ENCODE results near the gene KCNQ2.
A peak's percentile ranks its signal among the peaks of the same experiment; 100 is the strongest.

KCNQ2 gene

GRCh38 chr20:63440366-63440955, 32.0 kb downstream of the KCNQ2 start:
- Histone ChIP-seq H3K27me3 (0 out of 2 replicates have a peak, but pooled peaks cover 2% of the 10 kb centered on the region), H3K27ac (peak overlapping the region; percentile 38; the same call in 1 of the 2 replicates), H4K20me1 (peaks cover 31% of the 10 kb centered on the region), H3K9ac (no peak overlapping the region), H3K4me1 (peaks cover 92% of the 10 kb centered on the region), H3K4me2 (peak overlapping the region; percentile 93), H3K9me3 (no peaks in the 10 kb centered on the region), H3K4me3 (no peak overlapping the region), H3K36me3 (no peaks in the 10 kb centered on the region)
- no peak for TF ChIP-seq Cebpa-rat (IDR thresholded peaks at IDR 0.05)

GRCh38 chr20:63439866-63440265, 32.6 kb downstream of the KCNQ2 start:
- H3K4me1 ChIP-seq: peaks cover 92% of the 10 kb centered on the region
- no peaks in the 10 kb centered on the region for H3K36me3 ChIP-seq
- no peak overlapping the region for H3K4me3 ChIP-seq
- no peak overlapping the region for H3K27ac ChIP-seq
- H3K4me2 ChIP-seq: peak overlapping the region; percentile 93
- H4K20me1 ChIP-seq: peaks cover 31% of the 10 kb centered on the region
- H3K27me3 ChIP-seq: 0 out of 2 replicates have a peak, but pooled peaks cover 3% of the 10 kb centered on the region
- H3K9me3 ChIP-seq: no peaks in the 10 kb centered on the region
- no peak overlapping the region for H3K9ac ChIP-seq
- TF ChIP-seq Cebpa-rat (IDR thresholded peaks at IDR 0.05): no peak

GRCh38 chr20:63438121-63438520, 34.3 kb downstream of the KCNQ2 start:
- no peak overlapping the region for H3K27ac ChIP-seq
- H3K36me3 ChIP-seq: no peaks in the 10 kb centered on the region
- peaks cover 31% of the 10 kb centered on the region for H4K20me1 ChIP-seq
- H3K9me3 ChIP-seq: no peaks in the 10 kb centered on the region
- no peak overlapping the region for H3K9ac ChIP-seq
- H3K4me1 ChIP-seq: peaks cover 94% of the 10 kb centered on the region
- no peak overlapping the region for H3K4me3 ChIP-seq
- H3K4me2 ChIP-seq: no peak overlapping the region
- no peak for TF ChIP-seq Cebpa-rat (IDR thresholded peaks at IDR 0.05)
- H3K27me3 ChIP-seq: peaks cover 14% of the 10 kb centered on the region; the same call in 1 of the 2 replicates

- Histone ChIP-seq H3K9me3 (no peaks in the 10 kb centered on the region), H3K27ac (no peak overlapping the region), H3K9ac (no peak overlapping the region), H3K4me1 (peaks cover 76% of the 10 kb centered on the region), H3K27me3 (peaks cover 14% of the 10 kb centered on the region; the same call in 1 of the 2 replicates), H4K20me1 (peaks cover 17% of the 10 kb centered on the region), H3K36me3 (no peaks in the 10 kb centered on the region), H3K4me2 (peak overlapping the region; percentile 77; the same call in 1 of the 2 replicates), H3K4me3 (no peak overlapping the region)
- no peak for TF ChIP-seq Cebpa-rat (IDR thresholded peaks at IDR 0.05)
These were observed 36.9 kb downstream of the KCNQ2 start for GRCh38 chr20:63435552-63435951.

DNA sequence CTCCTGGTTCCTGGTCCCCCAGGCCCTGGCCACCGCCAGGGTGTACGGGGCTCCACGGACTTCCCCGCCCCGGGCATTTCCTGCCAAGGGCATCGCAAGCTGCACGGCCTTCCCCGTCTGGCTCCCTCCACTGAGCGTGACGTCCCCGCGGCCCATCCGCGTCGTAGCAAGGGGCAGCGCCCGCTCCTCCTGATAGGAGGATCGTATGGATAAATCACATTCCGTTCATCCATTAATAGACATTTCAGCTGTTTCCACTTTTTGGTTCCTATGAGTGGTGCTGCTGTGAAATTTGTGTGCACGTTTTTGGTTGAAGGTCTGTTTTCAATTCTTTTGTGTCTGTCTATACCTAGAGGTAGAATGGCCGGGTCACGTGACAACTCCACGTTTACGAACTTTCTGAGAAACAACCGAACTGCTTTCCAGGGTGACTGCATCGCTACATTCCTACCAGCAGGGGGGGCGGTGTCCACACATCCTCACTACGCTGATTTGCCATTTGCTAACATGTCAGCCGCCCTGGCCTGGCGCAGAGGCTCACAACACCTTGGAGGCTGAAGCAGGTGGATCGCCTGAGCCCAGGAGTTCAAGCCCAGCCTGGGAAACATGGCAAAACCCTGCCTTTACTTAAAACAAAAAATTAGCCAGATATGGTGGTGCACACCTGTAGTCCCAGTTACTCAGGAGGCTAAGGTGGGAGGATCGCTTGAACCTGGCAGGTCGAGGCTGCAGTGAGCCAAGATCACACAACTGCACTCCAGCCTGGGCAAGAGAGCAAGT, 37.7 kb downstream of the KCNQ2 start:
- no peak for TF ChIP-seq Cebpa-rat (IDR thresholded peaks at IDR 0.05)
- H3K9ac ChIP-seq: no peak overlapping the region
- no peak overlapping the region for H3K4me3 ChIP-seq
- no peaks in the 10 kb centered on the region for H3K36me3 ChIP-seq
- peak overlapping the region; percentile 77 for H3K4me2 ChIP-seq
- H3K27me3 ChIP-seq: peaks cover 14% of the 10 kb centered on the region; the same call in 1 of the 2 replicates
- H3K9me3 ChIP-seq: no peaks in the 10 kb centered on the region
- peaks cover 9% of the 10 kb centered on the region for H4K20me1 ChIP-seq
- no peak overlapping the region for H3K27ac ChIP-seq
- peaks cover 69% of the 10 kb centered on the region for H3K4me1 ChIP-seq

GRCh38 chr20:63433756-63434531, 38.5 kb downstream of the KCNQ2 start:
- peak overlapping the region; percentile 77 for H3K4me2 ChIP-seq
- H3K9me3 ChIP-seq: no peaks in the 10 kb centered on the region
- peaks cover 60% of the 10 kb centered on the region for H3K4me1 ChIP-seq
- TF ChIP-seq Cebpa-rat (IDR thresholded peaks at IDR 0.05): no peak
- H3K4me3 ChIP-seq: no peak overlapping the region
- no peak overlapping the region for H3K27ac ChIP-seq
- H3K36me3 ChIP-seq: no peaks in the 10 kb centered on the region
- peaks cover 1% of the 10 kb centered on the region for H4K20me1 ChIP-seq
- no peak overlapping the region for H3K9ac ChIP-seq
- peaks cover 14% of the 10 kb centered on the region; the same call in 1 of the 2 replicates for H3K27me3 ChIP-seq

DNA sequence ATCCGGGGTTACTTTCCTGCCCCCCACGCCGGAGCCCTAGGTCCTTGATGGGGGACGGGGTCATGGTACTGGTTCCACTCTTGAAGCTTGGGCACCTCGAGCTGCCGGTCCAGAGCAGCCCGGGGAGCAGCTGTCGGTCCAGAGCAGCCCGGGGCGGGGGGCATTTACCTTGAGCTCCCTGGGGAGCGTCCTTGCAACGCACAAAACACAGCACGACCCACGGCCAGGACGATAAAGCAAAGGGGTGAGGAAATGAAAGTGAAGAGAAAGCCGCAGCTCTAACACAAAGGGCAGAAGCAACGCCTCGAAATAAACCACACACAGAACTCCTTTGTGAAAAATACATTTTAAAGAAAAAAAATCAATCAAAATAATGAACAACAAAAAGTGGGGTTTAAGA, 39.1 kb downstream of the KCNQ2 start:
- Histone ChIP-seq H3K36me3 (no peaks in the 10 kb centered on the region), H3K4me1 (peaks cover 56% of the 10 kb centered on the region), H3K9ac (no peak overlapping the region), H3K9me3 (no peaks in the 10 kb centered on the region), H3K27ac (no peak overlapping the region), H3K27me3 (peaks cover 14% of the 10 kb centered on the region; the same call in 1 of the 2 replicates), H3K4me3 (no peak overlapping the region), H4K20me1 (no peaks in the 10 kb centered on the region; the same call in 1 of the 2 replicates), H3K4me2 (peak overlapping the region; percentile 77)
- TF ChIP-seq Cebpa-rat (IDR thresholded peaks at IDR 0.05): no peak

DNA sequence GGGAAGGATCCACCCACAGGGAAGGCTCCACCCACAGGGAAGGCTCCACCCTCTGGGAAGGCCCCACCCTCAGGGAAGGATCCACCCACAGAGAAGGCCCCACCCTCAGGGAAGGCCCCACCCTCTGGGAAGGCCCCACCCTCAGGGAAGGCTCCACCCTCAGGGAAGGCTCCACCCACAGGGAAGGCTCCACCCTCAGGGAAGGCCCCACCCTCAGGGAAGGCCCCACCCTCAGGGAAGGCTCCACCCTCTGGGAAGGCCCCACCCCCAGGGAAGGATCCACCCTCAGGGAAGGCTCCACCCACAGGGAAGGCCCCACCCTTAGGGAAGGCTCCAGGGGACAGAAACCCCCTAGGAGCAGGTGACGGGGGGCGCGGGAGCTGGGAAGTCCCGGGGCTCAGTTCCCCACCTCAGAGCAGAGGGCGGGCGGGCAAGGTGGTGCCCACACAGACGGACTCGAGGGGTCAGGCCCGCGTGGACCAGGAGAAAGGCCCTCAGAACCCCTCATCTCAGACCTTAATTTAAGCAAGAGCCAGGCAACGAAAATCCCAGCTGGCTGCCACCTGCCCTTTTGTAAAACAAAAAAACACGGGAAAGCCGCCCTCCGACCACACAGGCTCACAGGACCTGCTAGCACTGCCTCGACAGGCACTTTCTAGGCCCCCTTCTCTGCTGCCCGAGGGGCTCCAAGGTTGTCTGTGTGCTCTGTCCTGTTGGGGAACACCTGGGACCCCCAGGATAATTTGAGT, 39.7 kb downstream of the KCNQ2 start:
- H3K27me3 ChIP-seq: peaks cover 14% of the 10 kb centered on the region; the same call in 1 of the 2 replicates
- no peak overlapping the region for H3K27ac ChIP-seq
- no peak overlapping the region for H3K4me3 ChIP-seq
- H3K4me2 ChIP-seq: peak overlapping the region; percentile 77
- no peak for TF ChIP-seq Cebpa-rat (IDR thresholded peaks at IDR 0.05)
- H3K9me3 ChIP-seq: no peaks in the 10 kb centered on the region
- no peaks in the 10 kb centered on the region; the same call in 1 of the 2 replicates for H4K20me1 ChIP-seq
- H3K36me3 ChIP-seq: no peaks in the 10 kb centered on the region
- peaks cover 50% of the 10 kb centered on the region for H3K4me1 ChIP-seq
- H3K9ac ChIP-seq: no peak overlapping the region

- Histone ChIP-seq H3K4me3 (no peak overlapping the region), H3K27ac (no peak overlapping the region), H3K27me3 (peaks cover 14% of the 10 kb centered on the region; the same call in 1 of the 2 replicates), H3K9me3 (no peaks in the 10 kb centered on the region), H3K9ac (no peak overlapping the region), H3K4me2 (no peak overlapping the region), H3K36me3 (no peaks in the 10 kb centered on the region), H4K20me1 (no peaks in the 10 kb centered on the region; the same call in 1 of the 2 replicates), H3K4me1 (peaks cover 42% of the 10 kb centered on the region)
- TF ChIP-seq Cebpa-rat (IDR thresholded peaks at IDR 0.05): no peak
These were observed 40.5 kb downstream of the KCNQ2 start for GRCh38 chr20:63431944-63432343.

All from BLaER1 (cell line).